ENCODE results near the gene FMNL1.

The FMNL1 gene

GRCh38 chr17:45277992-45278391 is 56.3 kb downstream of the FMNL1 start:
- DNase-seq (ENCODE audit: low read depth in 2 of 2): no peak

GRCh38 chr17:45279898-45280297 is 58.2 kb downstream of the FMNL1 start:
- DNase-seq (ENCODE audit: low read depth in 2 of 2): no peak

- DNase-seq (ENCODE audit: low read depth in 2 of 2): no peak
Observed at GRCh38 chr17:45282683-45283644, 61.3 kb downstream of the FMNL1 start.

- DNase-seq (ENCODE audit: low read depth in 2 of 2): no peak
Observed at GRCh38 chr17:45283711-45284110, 62.0 kb downstream of the FMNL1 start.

- DNase-seq (ENCODE audit: low read depth in 2 of 2): no peak
Observed at GRCh38 chr17:45284176-45285140, 62.8 kb downstream of the FMNL1 start.

GRCh38 chr17:45286286-45286685 is 64.6 kb downstream of the FMNL1 start:
- DNase-seq (ENCODE audit: low read depth in 2 of 2): no peak

GRCh38 chr17:45287526-45288500 is 66.1 kb downstream of the FMNL1 start:
- DNase-seq (ENCODE audit: low read depth in 2 of 2): no peak

GRCh38 chr17:45288825-45289224 is 67.1 kb downstream of the FMNL1 start:
- no peak for DNase-seq (ENCODE audit: low read depth in 2 of 2)

- DNase-seq (ENCODE audit: low read depth in 2 of 2): no peak
Observed at GRCh38 chr17:45289301-45290268, 67.9 kb downstream of the FMNL1 start.

- DNase-seq (ENCODE audit: low read depth in 2 of 2): no peak
Observed at GRCh38 chr17:45290269-45290765, 68.6 kb downstream of the FMNL1 start.

GRCh38 chr17:45291171-45291805 is 69.6 kb downstream of the FMNL1 start:
- DNase-seq (ENCODE audit: low read depth in 2 of 2): no peak

- DNase-seq (ENCODE audit: low read depth in 2 of 2): no peak
Observed at GRCh38 chr17:45292696-45293412, 71.2 kb downstream of the FMNL1 start.

GRCh38 chr17:45293413-45294211 is 71.9 kb downstream of the FMNL1 start:
- no peak for DNase-seq (ENCODE audit: low read depth in 2 of 2)

GRCh38 chr17:45294506-45294905 is 72.8 kb downstream of the FMNL1 start:
- no peak for DNase-seq (ENCODE audit: low read depth in 2 of 2)

GRCh38 chr17:45296003-45296832 is 74.5 kb downstream of the FMNL1 start:
- no peak for DNase-seq (ENCODE audit: low read depth in 2 of 2)

- DNase-seq (ENCODE audit: low read depth in 2 of 2): no peak
Observed at GRCh38 chr17:45296833-45297124, 75.1 kb downstream of the FMNL1 start.

Data from stimulated activated CD4-positive, alpha-beta T cell treated with anti-CD3 and anti-CD28 coated beads, Interleukin-15, amount 100 ng/mL, for 48 hours (primary cell).